ENCODE measurements around the gene ANO10.

Gene ANO10

GRCh38 chr3:43649365-43649968 lies 27.7 kb upstream of the ANO10 start:
- TF ChIP-seq CTCF (IDR thresholded peaks at IDR 0.05; ENCODE audit: insufficient read depth, low read depth, low read length, missing control alignments), result no peak
- no peak overlapping the region for H3K4me3 ChIP-seq (ENCODE audit: low read depth, low read length)
- DNase-seq (ENCODE audit: low read depth), result no peak

- H3K4me3 ChIP-seq (ENCODE audit: low read depth, low read length), result no peak overlapping the region
- no peak for TF ChIP-seq CTCF (IDR thresholded peaks at IDR 0.05; ENCODE audit: insufficient read depth, low read depth, low read length, missing control alignments)
- DNase-seq (ENCODE audit: low read depth), result no peak
Observed at GRCh38 chr3:43648957-43649356, 27.1 kb upstream of the ANO10 start.

GRCh38 chr3:43647331-43648166 lies 25.7 kb upstream of the ANO10 start:
- DNase-seq (ENCODE audit: low read depth), result no peak
- no peak for TF ChIP-seq CTCF (IDR thresholded peaks at IDR 0.05; ENCODE audit: insufficient read depth, low read depth, low read length, missing control alignments)
- H3K4me3 ChIP-seq (ENCODE audit: low read depth, low read length), result no peak overlapping the region

- no peak overlapping the region for H3K4me3 ChIP-seq (ENCODE audit: low read depth, low read length)
- TF ChIP-seq CTCF (IDR thresholded peaks at IDR 0.05; ENCODE audit: insufficient read depth, low read depth, low read length, missing control alignments), result no peak
- DNase-seq (ENCODE audit: low read depth), result no peak
Observed at GRCh38 chr3:43644443-43644842, 22.6 kb upstream of the ANO10 start.

DNA sequence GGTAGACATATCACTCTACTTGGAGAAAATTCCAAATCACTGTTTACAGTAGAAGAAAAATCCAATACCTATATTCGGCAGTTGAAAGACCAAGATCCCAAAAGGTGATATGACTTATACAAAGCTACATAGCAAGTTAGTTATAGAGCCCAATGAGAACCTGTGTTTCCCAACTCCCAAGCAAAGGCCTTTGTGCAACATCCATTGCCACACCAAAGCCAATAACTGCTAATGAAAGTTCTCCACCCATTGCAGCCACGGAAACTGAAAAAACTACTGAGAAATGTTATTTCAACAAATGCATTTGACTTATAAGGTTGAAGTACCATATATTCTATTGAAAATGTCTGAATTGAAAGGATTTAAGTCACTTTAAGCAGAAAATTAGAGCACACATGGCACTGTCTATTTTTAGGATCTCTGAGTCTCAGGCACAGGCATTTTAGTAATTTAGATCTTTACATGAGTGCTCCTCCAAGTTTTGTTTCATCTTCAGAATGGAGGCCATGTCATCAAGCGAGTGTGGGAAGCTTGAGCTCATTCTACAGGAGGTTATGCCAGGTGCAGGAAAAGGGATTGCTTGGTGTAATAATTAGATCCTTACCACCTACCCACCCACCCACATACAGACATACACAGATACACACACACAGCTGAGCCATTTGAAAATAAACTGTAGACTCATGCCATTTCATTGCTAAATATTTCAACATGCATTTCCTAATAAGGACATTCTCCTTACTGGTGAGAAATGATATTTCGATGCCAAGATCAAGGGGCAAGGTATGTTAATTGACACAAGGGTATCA lies 19.7 kb upstream of the ANO10 start:
- DNase-seq (ENCODE audit: low read depth), result no peak
- H3K4me3 ChIP-seq (ENCODE audit: low read depth, low read length), result no peak overlapping the region
- no peak for TF ChIP-seq CTCF (IDR thresholded peaks at IDR 0.05; ENCODE audit: insufficient read depth, low read depth, low read length, missing control alignments)

DNA sequence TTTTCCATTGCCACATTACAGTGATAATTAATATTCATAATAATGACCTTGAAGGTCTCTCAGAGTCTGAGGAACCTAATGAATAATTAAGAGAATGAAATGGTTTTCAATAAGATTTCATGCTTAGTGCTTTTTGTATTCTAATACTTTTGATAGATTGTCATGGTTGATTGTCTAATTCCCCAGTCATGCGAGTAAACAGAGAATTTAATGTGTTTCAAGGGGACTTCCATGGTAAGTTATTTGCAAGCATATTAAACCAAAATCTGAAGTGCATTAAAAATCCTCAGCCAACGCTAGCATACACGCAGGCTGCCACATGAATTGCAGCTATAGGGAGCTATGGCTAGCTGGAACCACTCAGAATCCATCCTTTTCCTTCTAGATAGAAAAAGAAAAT lies 18.9 kb upstream of the ANO10 start:
- DNase-seq (ENCODE audit: low read depth), result no peak
- no peak overlapping the region for H3K4me3 ChIP-seq (ENCODE audit: low read depth, low read length)
- no peak for TF ChIP-seq CTCF (IDR thresholded peaks at IDR 0.05; ENCODE audit: insufficient read depth, low read depth, low read length, missing control alignments)
